NT2/D1 (cell line): ENCODE results near the gene NCF4.

Experiments
- SUZ12 ChIP-seq: IDR thresholded peaks from 2 replicates; pipeline ENCODE4 v1.6.1; 2011; ENCODE audit not compliant: insufficient read length, insufficient read depth; ENCODE audit errors: extremely low read depth
- YY1 ChIP-seq: IDR thresholded peaks from 2 replicates; pipeline ENCODE4 v1.6.1; 2011; ENCODE audit not compliant: insufficient read length, insufficient read depth

GRCh38 chr22:36828815-36829214 lies 32.0 kb upstream of the NCF4 start:
- no peak for TF ChIP-seq YY1
- no peak for TF ChIP-seq SUZ12
